Right lobe of liver (tissue), 6 donors: ENCODE results near the gene ITGB3. TPM values are rescaled to one million over a fixed set of nuclear protein-coding genes. Genes with fewer than 3 reads are reported as not detected.

Source experiments
- ATAC-seq, 4 donors: fragments of 200-7000 bp; cut with Tn5 transposase; one replicate each; pipeline ENCODE4 v1.9.1; 2020; ENCODE audit warnings: mild to moderate bottlenecking in 4 of 4, moderate library complexity in 4 of 4
- DNase-seq, 3 donors: peaks; one replicate each; pipeline ENCODE4 v3.0.0-alpha.2; 2020
- H3K27ac ChIP-seq, 3 donors: fragments of 200-600 bp; one replicate each; pipeline ENCODE4 v1.8.0; 2022
- H3K27me3 ChIP-seq, 2 donors: fragments of 200-600 bp; one replicate each; pipeline ENCODE4 v1.8.0; 2022
- H3K36me3 ChIP-seq, 4 donors: fragments of 200-600 bp; sonication (generic) in 1 of 4; one replicate each; pipeline versions ENCODE4 v1.5.1 to v1.8.0; 2017 to 2022; ENCODE audit warnings: control low read depth in 1 of 4
- H3K4me1 ChIP-seq, 4 donors: fragments of 200-600 bp; sonication (generic) in 1 of 4; one replicate each; pipeline versions ENCODE4 v1.5.1 to v1.8.0; 2017 to 2022; ENCODE audit warnings: control low read depth in 1 of 4
- H3K4me3 ChIP-seq, 3 donors: fragments of 200-600 bp; one replicate each; pipeline ENCODE4 v1.8.0; 2022
- H3K9me3 ChIP-seq, 4 donors: fragments of 200-600 bp; sonication (generic) in 1 of 4; one replicate each; pipeline versions ENCODE4 v1.5.1 to v1.8.0; 2017 to 2022; ENCODE audit warnings: control low read depth in 1 of 4
- POLR2A ChIP-seq: fragments of 450-650 bp; IDR thresholded peaks from one replicate; pipeline ENCODE4 v1.6.1; 2017; ENCODE audit warnings: antibody characterized with exemption, mild to moderate bottlenecking
- WGBS: methylation state at CpG from one replicate; pipeline ENCODE4 v1.1.6; 2018; ENCODE audit warnings: low coverage, low lambda C conversion rate; ENCODE audit not compliant: insufficient coverage; ENCODE audit errors: missing lambda C conversion rate; 5-methylcytosine and 5-hydroxymethylcytosine counted together
- intact Hi-C, 2 donors: fragments of 100-400 bp; cut with DNase I; formaldehyde crosslinking; loops; one replicate each; pipeline versions ENCODE4 v1.11.2 to v1.14.1; 2022
- total RNA-seq, 6 experiments: library from RNA; depleted of rRNA in 2 of 6; stranded (reverse); fragments of >200 nt in 2 of 6; fragmentation: NEBNext Ultra II Directional in 3 of 6; extraction: Animal tissue kit (Norgen Biotek cat#: 25700) in 3 of 6; gene quantifications; one replicate each; pipeline versions ENCODE4 v1.1.0 to v1.2.4, GENCODE V29; 2016 to 2023
- TF ChIP-seq, protein P1 (sequence below), 4 donors: fragments of 200-600 bp in 3 of 4; fragments of 450-650 bp in 1 of 4; IDR thresholded peaks; one replicate each; pipeline versions ENCODE4 v1.5.1 to v1.8.0; 2016 to 2022; ENCODE audit warnings: antibody characterized with exemption in 4 of 4, mild to moderate bottlenecking in 2 of 4
- donor health status: DM: no; HTN: yes; CAD: no.
- donor health status: DM: no; HTN: no; CAD: no.
- donor health status: DM: no; HTN: no; CAD: no.
- donor health status: DM: no; HTN: yes; CAD: no.
- donor health status: DM: no; HTN: yes; CAD: no.

ITGB3 gene
- total RNA-seq, 6 experiments from 2014 or later: 2.2 to 8.0 (median 4.8) TPM

DNA sequence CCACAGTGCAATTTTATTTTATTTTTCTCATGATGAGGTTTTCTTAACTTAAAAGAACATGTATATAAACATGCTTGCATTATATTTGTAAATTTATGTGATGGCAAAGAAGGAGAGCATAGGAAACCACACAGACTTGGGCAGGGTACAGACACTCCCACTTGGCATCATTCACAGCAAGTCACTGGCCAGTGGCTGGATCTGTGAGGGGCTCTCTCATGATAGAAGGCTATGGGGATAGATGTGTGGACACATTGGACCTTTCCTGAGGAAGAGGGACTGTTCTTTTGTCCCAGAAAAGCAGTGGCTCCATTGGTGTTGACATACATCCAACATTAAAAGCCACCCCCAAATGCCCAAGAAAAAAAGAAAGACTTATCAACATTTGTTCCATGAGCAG is 57.8 kb downstream of the ITGB3 start:
- TF ChIP-seq POLR2A: no peak
- TF ChIP-seq, protein P1, sequence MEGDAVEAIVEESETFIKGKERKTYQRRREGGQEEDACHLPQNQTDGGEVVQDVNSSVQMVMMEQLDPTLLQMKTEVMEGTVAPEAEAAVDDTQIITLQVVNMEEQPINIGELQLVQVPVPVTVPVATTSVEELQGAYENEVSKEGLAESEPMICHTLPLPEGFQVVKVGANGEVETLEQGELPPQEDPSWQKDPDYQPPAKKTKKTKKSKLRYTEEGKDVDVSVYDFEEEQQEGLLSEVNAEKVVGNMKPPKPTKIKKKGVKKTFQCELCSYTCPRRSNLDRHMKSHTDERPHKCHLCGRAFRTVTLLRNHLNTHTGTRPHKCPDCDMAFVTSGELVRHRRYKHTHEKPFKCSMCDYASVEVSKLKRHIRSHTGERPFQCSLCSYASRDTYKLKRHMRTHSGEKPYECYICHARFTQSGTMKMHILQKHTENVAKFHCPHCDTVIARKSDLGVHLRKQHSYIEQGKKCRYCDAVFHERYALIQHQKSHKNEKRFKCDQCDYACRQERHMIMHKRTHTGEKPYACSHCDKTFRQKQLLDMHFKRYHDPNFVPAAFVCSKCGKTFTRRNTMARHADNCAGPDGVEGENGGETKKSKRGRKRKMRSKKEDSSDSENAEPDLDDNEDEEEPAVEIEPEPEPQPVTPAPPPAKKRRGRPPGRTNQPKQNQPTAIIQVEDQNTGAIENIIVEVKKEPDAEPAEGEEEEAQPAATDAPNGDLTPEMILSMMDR (IDR thresholded peaks at IDR 0.05): no peak
- Histone ChIP-seq H3K27me3 (no peaks in the 10 kb centered on the region), H3K4me3 (no peak overlapping the region), H3K9me3 (no peaks in the 10 kb centered on the region), H3K27ac (no peak overlapping the region), H3K36me3 (no peaks in the 10 kb centered on the region), H3K4me1 (peaks cover 0 to 16% (median 2%) of the 10 kb centered on the region in 4 donors)
- no peak for DNase-seq
- intact Hi-C loops: loop anchor here in 1 of 2 donors (10.0 kb wide), 1 partner anchor 77 kb away; no protein-coding TSS in a partner anchor
- no peak for ATAC-seq

DNA sequence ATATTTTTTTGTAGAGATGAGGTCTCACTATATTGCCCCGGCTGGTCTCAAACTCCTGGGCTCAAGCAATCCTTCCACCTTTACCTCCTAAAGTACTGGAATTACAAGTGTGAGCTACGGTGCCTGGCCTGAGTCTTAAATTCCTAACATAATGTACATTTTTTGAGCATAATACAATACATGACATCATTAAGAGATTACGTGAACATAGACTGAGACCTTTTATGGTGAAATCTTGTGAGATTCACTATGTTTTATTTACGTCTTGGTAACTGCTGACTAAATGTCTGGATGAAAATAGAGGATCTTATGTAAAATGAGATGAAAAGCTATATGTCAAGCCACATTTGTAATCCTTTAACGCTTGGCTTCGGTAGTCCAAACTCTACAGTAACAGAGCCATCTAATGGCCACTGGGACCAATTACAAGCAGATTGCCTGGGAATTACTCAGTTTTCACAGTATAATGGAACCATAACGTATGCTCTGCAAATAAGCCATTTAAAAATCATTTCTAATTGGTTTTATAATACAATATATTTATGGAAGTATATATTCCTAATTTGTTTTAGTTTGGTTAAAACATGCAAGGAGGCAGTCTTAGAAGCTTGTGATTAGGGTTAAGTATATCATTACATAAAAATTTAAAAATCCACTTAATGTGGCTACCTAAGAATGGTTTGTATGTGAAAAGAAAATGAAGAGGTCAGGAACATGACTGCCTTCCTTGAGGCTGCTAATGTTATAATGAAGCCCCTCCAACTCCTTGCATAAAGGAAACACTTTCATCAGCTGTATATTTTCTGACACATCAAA is 62.0 kb downstream of the ITGB3 start:
- H3K4me1 ChIP-seq: peaks cover 0 to 30% (median 6%) of the 10 kb centered on the region in 4 donors
- TF ChIP-seq, protein P1 (IDR thresholded peaks at IDR 0.05): peak; percentile 80 to 87 (median 85)
- no peak for TF ChIP-seq POLR2A
- H3K36me3 ChIP-seq: no peaks in the 10 kb centered on the region
- H3K27me3 ChIP-seq: no peaks in the 10 kb centered on the region
- ATAC-seq (peak; percentile 84 to 94 (median 90)), DNase-seq (no peak)
- whole genome bisulfite sequencing: 15% methylated on average over 7 of the region's 7 CpGs
- no peaks in the 10 kb centered on the region for H3K9me3 ChIP-seq
- peak overlapping the region in 1 of 3 donors; percentile 17 for H3K4me3 ChIP-seq
- H3K27ac ChIP-seq: peak overlapping the region; percentile 66 to 92 (median 74)
- intact Hi-C loops: loop anchor here in 1 of 2 donors (10.0 kb wide), 1 partner anchor 81 kb away; no protein-coding TSS in a partner anchor

DNA sequence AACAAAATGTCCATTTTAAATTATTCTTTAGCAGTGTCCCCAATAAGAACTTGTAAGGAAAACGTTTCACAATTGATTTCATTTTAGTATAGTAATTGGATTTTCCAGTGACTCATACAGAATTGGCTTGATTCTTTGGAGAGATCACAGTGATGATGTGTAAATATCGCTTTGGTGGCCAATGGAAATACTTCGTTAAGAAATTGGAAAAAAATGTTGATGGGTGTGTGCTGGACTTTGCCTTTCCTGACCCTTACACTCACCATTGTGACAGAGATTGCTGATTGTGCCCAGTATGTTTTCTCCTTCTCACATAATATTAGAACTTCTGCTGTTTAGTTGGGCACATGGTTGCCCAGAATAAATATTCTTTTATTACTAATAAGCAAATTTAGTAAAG is 62.7 kb downstream of the ITGB3 start:
- H3K36me3 ChIP-seq: no peaks in the 10 kb centered on the region
- no peak for TF ChIP-seq POLR2A
- TF ChIP-seq, protein P1 (IDR thresholded peaks at IDR 0.05): no peak
- no peaks in the 10 kb centered on the region for H3K27me3 ChIP-seq
- ATAC-seq (peak; percentile 79 to 94 (median 84)), DNase-seq (no peak)
- peak overlapping the region in 1 of 3 donors; percentile 17 for H3K4me3 ChIP-seq
- H3K27ac ChIP-seq: peak overlapping the region; percentile 66 to 92 (median 74)
- H3K9me3 ChIP-seq: no peaks in the 10 kb centered on the region
- peaks cover 0 to 30% (median 6%) of the 10 kb centered on the region in 4 donors for H3K4me1 ChIP-seq
- intact Hi-C loops: loop anchor here in 1 of 2 donors (10.0 kb wide), 1 partner anchor 82 kb away; no protein-coding TSS in a partner anchor
- 18% methylated on average over 3 of the region's 3 CpGs for WGBS

DNA sequence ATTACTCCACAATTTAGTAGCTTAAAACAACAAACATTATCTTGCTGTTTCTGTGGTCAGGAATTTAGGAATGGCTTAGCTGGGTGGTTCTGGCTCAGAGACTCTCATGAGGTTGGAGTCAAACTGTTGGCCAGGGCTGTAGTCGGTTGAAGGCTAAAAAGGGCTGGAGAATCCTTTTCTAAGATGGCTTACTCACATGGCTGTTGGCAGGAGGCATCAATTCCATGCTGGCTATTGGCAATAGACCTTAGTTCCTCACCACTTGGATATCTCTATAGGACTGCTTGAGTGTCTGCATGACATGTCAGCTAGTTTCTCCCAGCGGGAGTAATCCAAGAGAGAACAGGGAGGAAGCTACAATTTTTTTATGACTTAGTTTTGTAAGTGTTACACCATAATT is 63.5 kb downstream of the ITGB3 start:
- no peaks in the 10 kb centered on the region for H3K27me3 ChIP-seq
- DNase-seq (no peak), ATAC-seq (peak in 1 of 4 donors; percentile 15)
- H3K36me3 ChIP-seq: no peaks in the 10 kb centered on the region
- H3K4me1 ChIP-seq: peaks cover 0 to 30% (median 6%) of the 10 kb centered on the region in 4 donors
- H3K27ac ChIP-seq: peak overlapping the region; percentile 14 to 92 (median 30)
- intact Hi-C loops: loop anchor here in 1 of 2 donors (10.0 kb wide), 1 partner anchor 82 kb away; no protein-coding TSS in a partner anchor
- no peak for TF ChIP-seq POLR2A
- TF ChIP-seq, protein P1 (IDR thresholded peaks at IDR 0.05): no peak
- no peaks in the 10 kb centered on the region for H3K9me3 ChIP-seq
- WGBS: 67% methylated on average over 1 of the region's 2 CpGs
- H3K4me3 ChIP-seq: no peak overlapping the region
